ENCODE data around the gene YIF1B. TPM values are rescaled to one million over a fixed set of nuclear protein-coding genes. Genes with fewer than 3 reads are reported as not detected.
A peak's percentile ranks its signal among the peaks of the same experiment; 100 is the strongest.
"Not testable (repeated sequence)": the region's sequence is repeated elsewhere in the genome, so short reads cannot be mapped to it uniquely, and the experiment has no call there.

Gene YIF1B
- total RNA-seq (2022) (49.2 and 60.3 TPM in 2 replicates), Bru-seq, nascent RNA (percentile 47 among the genes with signal in this experiment), BruChase-seq, experiment 1, labeled RNA remaining after a 6-hour chase (percentile 57 among the genes with signal in this experiment), BruChase-seq, experiment 2, labeled RNA remaining after a 2-hour chase (percentile 50 among the genes with signal in this experiment)
- long read RNA-seq, transcript YIF1B-214 (8 exons, 940 nt), result minor isoform, 11 of 140 reads
- long read RNA-seq, transcript YIF1B-203 (8 exons, 1,225 nt), result minor isoform, 16 of 140 reads
- long read RNA-seq, transcript YIF1B-216 (8 exons, 1,181 nt), result major isoform, 35 of 140 reads
- long read RNA-seq, transcript YIF1B-201 (8 exons, 964 nt), result minor isoform, 27 of 140 reads
- long read RNA-seq, partial matches to known transcripts, result 5 of 140 reads
- long read RNA-seq, other reads (novel, unspliced or antisense), result 40 of 140 reads

GRCh38 chr19:38315657-38316476 lies at the start of gene YIF1B:
Gene YIF1B, minus strand, starts transcription at chr19:38315947. Its CDS starts 30 bp downstream, at chr19:38315917.
- peak within 1 kb of the TSS; percentile 88 for H3K27ac Mint-ChIP-seq (ENCODE audit: low read depth, unreplicated experiment)

GRCh38 chr19:38362946-38363688 lies 47.4 kb upstream of the YIF1B start:
- H3K27me3 Mint-ChIP-seq (ENCODE audit: insufficient read depth, unreplicated experiment), result peaks cover 24% of the 10 kb centered on the region
- H3K36me3 Mint-ChIP-seq (ENCODE audit: insufficient read depth, unreplicated experiment); CTCF ChIA-PET; H3K9me3 Mint-ChIP-seq (ENCODE audit: unreplicated experiment); H3K27ac Mint-ChIP-seq (ENCODE audit: low read depth, unreplicated experiment); H3K4me1 Mint-ChIP-seq (ENCODE audit: insufficient read depth, unreplicated experiment); DNase-seq (ENCODE audit: unreplicated experiment); BruUV-seq (replicated peaks); intact Hi-C loops (cut with micrococcal nuclease): not testable (repeated sequence)
- POLR2A ChIA-PET, result interaction anchor here (1.0 to 1.4 kb wide), 3 partner anchors 12 to 24 kb away, joined by 3 to 13 read pairs (median 5); partner anchors contain the start of gene PSMD8
- H3K4me3 Mint-ChIP-seq (ENCODE audit: unreplicated experiment), result peak overlapping the region; percentile 80

More at GRCh38 chr19:38315657-38316476, at the start of gene YIF1B:
- BruUV-seq (replicated peaks), result no TSS peak
- DNase-seq (ENCODE audit: unreplicated experiment), result peak; percentile 98
- Mint-ChIP-seq H3K9me3 (ENCODE audit: unreplicated experiment) (no peaks in the 10 kb centered on the region), H3K4me1 (ENCODE audit: insufficient read depth, unreplicated experiment) (peaks cover 15% of the 10 kb centered on the region), H3K4me3 (ENCODE audit: unreplicated experiment) (peak within 1 kb of the TSS; percentile 82), H3K27me3 (ENCODE audit: insufficient read depth, unreplicated experiment) (no peaks in the 10 kb centered on the region), H3K36me3 (ENCODE audit: insufficient read depth, unreplicated experiment) (peaks cover 5% of the 10 kb centered on the region)
- CTCF ChIA-PET, result interaction anchor here (1.0 kb wide), 1 partner anchor 72 kb away, joined by 3 read pairs; no protein-coding TSS in a partner anchor
- POLR2A ChIA-PET, result interaction anchor here (0.9 to 4.2 kb wide), 3 partner anchors 11 to 50 kb away, joined by 4 to 21 read pairs (median 10); partner anchors contain the start of gene C19orf33
- intact Hi-C loops (cut with micrococcal nuclease), result loop anchor here (1.0 kb wide), 1 partner anchor 11 kb away; no protein-coding TSS in a partner anchor
- TF ChIP-seq CTCF (IDR thresholded peaks at IDR 0.05; ENCODE audit: unreplicated experiment), result no peak

GRCh38 chr19:38362076-38362945 lies 46.6 kb upstream of the YIF1B start:
- POLR2A ChIA-PET, result interaction anchor here (1.0 to 1.4 kb wide), 6 partner anchors 13 to 97 kb away, joined by 3 to 13 read pairs (median 5); partner anchors contain the start of genes C19orf33, CATSPERG and PSMD8
- H3K4me1 Mint-ChIP-seq (ENCODE audit: insufficient read depth, unreplicated experiment), result no peaks in the 10 kb centered on the region
- intact Hi-C loops (cut with micrococcal nuclease), result no loop called here
- CTCF ChIA-PET, result interaction anchor here (0.7 kb wide), 1 partner anchor 25 kb away, joined by 3 read pairs; no protein-coding TSS in a partner anchor
- no peak overlapping the region for H3K27ac Mint-ChIP-seq (ENCODE audit: low read depth, unreplicated experiment)
- H3K27me3 Mint-ChIP-seq (ENCODE audit: insufficient read depth, unreplicated experiment), result peaks cover 24% of the 10 kb centered on the region
- H3K4me3 Mint-ChIP-seq (ENCODE audit: unreplicated experiment), result peak overlapping the region; percentile 80
- no peaks in the 10 kb centered on the region for H3K36me3 Mint-ChIP-seq (ENCODE audit: insufficient read depth, unreplicated experiment)
- no TSS peak for BruUV-seq (replicated peaks)
- no peak for TF ChIP-seq CTCF (IDR thresholded peaks at IDR 0.05; ENCODE audit: unreplicated experiment)
- DNase-seq (ENCODE audit: unreplicated experiment), result peak; percentile 70
- H3K9me3 Mint-ChIP-seq (ENCODE audit: unreplicated experiment), result no peaks in the 10 kb centered on the region

Data from MCF 10A (cell line).